ENCODE measurements around the gene MAGI2. TPM values are rescaled to one million over a fixed set of nuclear protein-coding genes. Genes with fewer than 3 reads are reported as not detected.

MAGI2 gene
- total RNA-seq, 1 experiment from 2014 or later = 14.3 TPM

DNA sequence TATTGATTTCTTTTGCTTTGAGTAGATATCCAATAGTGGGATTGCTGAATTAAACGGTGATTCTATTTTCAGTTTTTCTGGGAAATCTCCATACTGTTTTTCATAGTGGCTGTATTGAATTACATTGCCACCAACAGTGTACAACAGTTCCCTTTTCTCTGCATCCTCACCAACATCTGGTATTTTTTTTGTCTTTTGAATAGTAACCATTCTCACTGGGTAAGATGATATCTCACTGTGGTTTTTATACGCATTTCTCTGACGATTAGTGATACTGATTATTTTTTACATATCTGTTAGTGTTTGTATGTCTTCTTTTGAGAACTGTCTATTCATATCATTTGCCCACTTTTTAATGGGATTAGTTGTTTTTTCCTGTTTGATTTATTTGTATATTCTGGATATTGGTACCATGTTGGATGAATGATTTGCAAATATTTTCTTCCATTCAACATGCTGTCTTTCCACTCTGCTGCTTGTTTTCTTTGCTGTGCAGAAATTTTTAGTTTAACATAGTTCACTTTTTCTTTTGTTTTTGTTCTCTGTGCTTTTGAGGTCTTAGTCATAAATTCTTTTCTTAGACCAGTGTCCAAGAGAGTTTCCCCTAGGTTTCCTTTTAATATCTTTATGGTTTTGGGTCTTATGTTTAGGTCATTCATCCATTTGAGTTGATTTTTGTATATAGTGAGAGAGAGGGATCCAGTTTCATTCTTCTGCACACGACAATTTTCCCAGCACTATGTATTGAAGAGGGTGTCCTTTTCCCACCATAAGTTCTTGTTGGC lies 1070.2 kb downstream of the MAGI2 start:
- Histone ChIP-seq H3K4me1 (ENCODE audit: insufficient read depth, low read length) (no peaks in the 10 kb centered on the region), H3K56ac (ENCODE audit: insufficient read length, low read depth, low read length) (no peak overlapping the region), H3K14ac (ENCODE audit: insufficient read depth, low read length) (no peak overlapping the region), H2BK12ac (ENCODE audit: insufficient read length, low read depth, low read length) (no peak overlapping the region), H2AFZ (ENCODE audit: low read length) (no peak overlapping the region), H3K4me2 (ENCODE audit: insufficient read depth, insufficient read length, low read length) (no peak overlapping the region), H2BK5ac (ENCODE audit: insufficient read length, low read length) (no peak overlapping the region), H2BK20ac (ENCODE audit: low read depth, low read length, poor library complexity, severe bottlenecking) (no peak overlapping the region), H3K23me2 (ENCODE audit: insufficient read length, low read depth, low read length, poor library complexity, severe bottlenecking) (no peaks in the 10 kb centered on the region), H4K5ac (ENCODE audit: insufficient read length, low read depth, low read length) (no peak overlapping the region), H4K91ac (ENCODE audit: insufficient read length, low read depth, low read length) (no peak overlapping the region), H4K8ac (replicated peaks; ENCODE audit: insufficient read length, low read depth, low read length) (no peak overlapping the region), H3K4ac (ENCODE audit: low read depth, low read length) (no peak overlapping the region), H3K9ac (ENCODE audit: extremely low read depth, insufficient read length, low read length) (no peak overlapping the region), H2AK5ac (ENCODE audit: insufficient read length, low read length) (no peak overlapping the region), H3T11ph (ENCODE audit: low read length) (no peak overlapping the region), H2BK15ac (ENCODE audit: low read depth, low read length) (no peak overlapping the region), H4K20me1 (ENCODE audit: control insufficient read depth, insufficient read depth, insufficient read length) (no peaks in the 10 kb centered on the region), H2BK120ac (ENCODE audit: low read depth, low read length, poor library complexity, severe bottlenecking) (no peak overlapping the region), H3K27ac (ENCODE audit: insufficient read length, low read depth, low read length) (no peak overlapping the region), H3K79me2 (ENCODE audit: insufficient read depth, low read length) (no peaks in the 10 kb centered on the region), H3K9me3 (ENCODE audit: control insufficient read depth, low read depth, low read length) (no peaks in the 10 kb centered on the region), H3K79me1 (ENCODE audit: insufficient read depth, low read depth, low read length, poor library complexity, severe bottlenecking) (no peaks in the 10 kb centered on the region), H3K27me3 (ENCODE audit: insufficient read depth, low read length) (no peaks in the 10 kb centered on the region), H3K18ac (ENCODE audit: insufficient read length, low read depth, low read length) (no peak overlapping the region), H3K23ac (ENCODE audit: insufficient read length, low read depth, low read length) (no peak overlapping the region)
- no CpG with 5 or more reads among the region's 4 CpGs for WGBS (ENCODE audit: extremely low coverage, insufficient read length, low lambda C conversion rate)
- no peak for TF ChIP-seq CTCF (conservative IDR thresholded peaks at IDR 0.05)
- H3K9me3 Mint-ChIP-seq = no peaks in the 10 kb centered on the region
- H3K27me3 Mint-ChIP-seq (ENCODE audit: low read depth) = no peaks in the 10 kb centered on the region
- H3K4me1 Mint-ChIP-seq = peaks cover 4% of the 10 kb centered on the region in 2 experiments; a peak in 2 of 4 replicates
- no peak for DNase-seq
- H3K36me3 Mint-ChIP-seq (ENCODE audit: insufficient read depth in 1 of 3, low read depth in 3 of 3) = no peaks in the 10 kb centered on the region
- H3K4me3 Mint-ChIP-seq = no peak overlapping the region
- no peak overlapping the region for H3K27ac Mint-ChIP-seq
